Suprapubic skin (tissue), 4 donors: ENCODE data around the gene DAB1.

Source experiments
- CTCF ChIP-seq, 2 donors: fragments of 200-600 bp in 1 of 2; fragments of 450-650 bp in 1 of 2; sonication (generic) in 1 of 2; IDR thresholded peaks; one replicate each; pipeline ENCODE4 v1.5.1; 2016 to 2019; ENCODE audit warnings: antibody characterized with exemption in 2 of 2, mild to moderate bottlenecking in 1 of 2, moderate library complexity in 1 of 2
- EP300 ChIP-seq: sonication (generic); formaldehyde crosslinking; IDR thresholded peaks from one replicate; pipeline ENCODE4 v1.6.1; 2017; ENCODE audit warnings: antibody characterized with exemption
- POLR2A ChIP-seq, 2 donors: fragments of 450-650 bp; IDR thresholded peaks; one replicate each; pipeline ENCODE4 v1.6.1; 2017; ENCODE audit warnings: antibody characterized with exemption in 2 of 2, mild to moderate bottlenecking in 2 of 2, moderate library complexity in 2 of 2
- POLR2AphosphoS5 ChIP-seq, 3 donors: sonication (generic); formaldehyde crosslinking; IDR thresholded peaks; one replicate each; pipeline ENCODE4 v1.6.1; 2017; ENCODE audit warnings: antibody characterized with exemption in 3 of 3

DNA sequence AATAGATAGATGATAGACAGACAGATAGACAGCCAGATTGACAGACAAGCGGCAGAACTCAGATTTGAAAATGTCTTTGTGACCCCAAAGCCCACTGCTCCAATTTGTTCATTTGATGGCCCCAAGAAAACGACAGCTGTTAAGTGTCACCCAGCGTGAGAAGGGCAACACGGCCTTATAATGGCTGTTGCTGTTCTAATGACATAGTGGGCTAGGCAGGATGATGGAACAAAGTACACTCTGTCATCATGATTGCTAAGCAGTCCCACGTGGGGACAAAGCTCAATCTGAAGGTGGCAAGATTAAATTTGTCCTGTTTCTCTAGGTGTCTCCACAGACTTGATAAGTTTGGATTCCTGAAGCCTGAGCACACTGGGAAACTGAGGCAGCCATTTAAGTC, 112.9 kb downstream of the DAB1 start:
- TF ChIP-seq CTCF (IDR thresholded peaks at IDR 0.05) (no peak), POLR2A (IDR thresholded peaks at IDR 0.05) (no peak), POLR2AphosphoS5 (IDR thresholded peaks at IDR 0.05) (no peak), EP300 (no peak)
